Measurements from ENCODE around the gene BTBD7.

DNA sequence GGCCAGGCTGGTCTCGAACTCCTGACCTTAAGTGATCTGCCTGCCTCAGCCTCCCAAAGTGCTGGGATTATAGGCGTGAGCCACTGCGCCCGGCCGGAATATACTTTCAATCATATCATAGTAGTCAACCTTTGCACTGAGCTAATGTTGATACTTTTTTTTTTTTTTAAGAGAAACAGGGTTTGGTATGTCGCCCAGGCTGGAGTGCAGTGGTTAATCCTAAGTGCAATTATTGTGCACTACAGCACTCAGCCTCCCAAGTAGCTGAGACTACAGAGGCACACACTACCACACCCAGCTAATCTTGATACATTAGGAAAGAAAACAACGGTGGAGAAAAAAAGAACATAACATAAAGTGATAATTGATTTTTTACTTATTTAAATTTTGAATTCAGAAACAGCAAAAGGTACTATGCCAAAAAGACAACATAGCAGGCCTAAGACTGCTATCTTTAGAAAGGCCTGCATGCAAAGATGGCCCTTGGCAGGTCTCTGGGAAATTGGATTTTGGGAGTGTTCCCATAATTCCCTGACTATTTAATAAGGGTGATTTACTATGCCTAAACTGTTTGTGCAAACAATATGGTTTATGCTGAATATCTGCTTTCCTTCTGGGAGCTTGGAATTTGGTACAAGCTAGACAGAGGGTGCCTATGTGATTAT, 15.5 kb downstream of the BTBD7 start:
- no peak for TF ChIP-seq CTCF (IDR thresholded peaks at IDR 0.05)
- no peak for TF ChIP-seq POLR2A (IDR thresholded peaks at IDR 0.05)
